CD4-positive, alpha-beta T cell treated with Interferon gamma for 1 hour (primary cell): Measurements from ENCODE around the gene TK2.
"Not testable (repeated sequence)": the region's sequence is repeated elsewhere in the genome, so short reads cannot be mapped to it uniquely, and the experiment has no call there.

ENCODE experiments used
- DNase-seq: peaks from one replicate; pipeline ENCODE4 v3.0.0-alpha.2; 2020

The TK2 gene

DNA sequence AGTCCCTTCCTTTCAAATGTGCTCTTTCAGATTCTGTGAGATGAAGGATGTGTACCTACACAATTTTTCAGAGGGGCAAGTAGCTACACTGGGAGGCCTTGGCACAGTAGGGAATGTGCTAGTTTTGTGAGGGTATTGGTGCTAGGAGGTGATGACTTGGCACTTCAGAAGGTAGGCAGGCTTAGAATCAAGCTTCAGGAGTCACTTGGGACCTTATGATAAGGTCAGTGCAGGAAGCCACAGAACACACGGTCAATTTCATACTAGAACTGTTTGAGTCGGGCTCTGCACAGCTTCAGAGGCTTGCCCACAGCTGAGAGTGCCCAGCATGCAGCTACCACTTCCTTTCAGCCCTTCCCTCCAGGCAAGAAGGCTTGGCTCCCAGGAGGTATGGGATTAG lies 22.4 kb upstream of the TK2 start:
- DNase-seq, result no peak

DNA sequence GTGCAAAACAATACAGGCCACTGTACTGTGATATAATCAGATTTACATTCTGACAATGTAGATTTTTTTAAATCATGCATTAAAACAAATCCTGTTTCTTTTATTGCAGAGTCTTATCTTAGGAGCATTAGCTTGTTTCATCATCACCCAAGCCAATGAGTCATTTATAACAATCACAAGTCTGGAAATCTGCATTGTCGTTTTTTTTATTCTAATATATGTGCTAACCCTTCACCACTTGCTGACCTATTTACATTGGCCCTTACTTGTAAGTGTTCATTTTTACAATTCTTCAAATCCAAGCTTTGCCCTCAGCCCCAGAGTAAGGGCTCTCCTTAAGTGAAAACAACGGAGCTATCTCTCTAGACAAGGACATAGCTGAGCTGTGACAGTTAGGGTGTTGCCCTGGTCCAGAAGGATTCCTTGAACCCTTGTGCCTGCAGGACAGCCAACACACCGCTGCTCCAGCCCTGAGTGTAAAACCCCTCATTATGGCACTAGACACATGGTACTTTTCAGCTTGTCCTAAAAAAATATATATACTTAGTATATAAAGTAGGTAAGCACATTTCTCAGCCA lies 20.0 kb upstream of the TK2 start:
- no peak for DNase-seq

DNA sequence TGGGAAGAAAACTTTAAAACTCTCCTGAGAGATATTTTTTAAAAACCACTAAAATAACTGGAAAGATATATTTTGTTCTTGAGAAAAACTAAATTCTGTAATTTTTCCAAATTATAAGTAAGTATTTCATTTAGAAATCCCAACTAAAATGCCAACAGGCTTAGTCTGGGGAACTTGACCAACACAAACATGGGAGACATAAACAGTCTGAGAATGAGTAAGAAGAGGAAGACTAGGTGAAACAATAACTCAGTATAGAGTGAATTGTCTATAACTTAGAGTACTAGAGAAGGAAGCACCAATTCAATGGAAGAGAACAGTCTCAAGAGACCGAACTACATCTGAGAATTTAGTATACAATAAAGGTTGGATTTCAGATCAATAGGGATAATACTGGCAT lies 19.2 kb upstream of the TK2 start:
- no peak for DNase-seq

DNA sequence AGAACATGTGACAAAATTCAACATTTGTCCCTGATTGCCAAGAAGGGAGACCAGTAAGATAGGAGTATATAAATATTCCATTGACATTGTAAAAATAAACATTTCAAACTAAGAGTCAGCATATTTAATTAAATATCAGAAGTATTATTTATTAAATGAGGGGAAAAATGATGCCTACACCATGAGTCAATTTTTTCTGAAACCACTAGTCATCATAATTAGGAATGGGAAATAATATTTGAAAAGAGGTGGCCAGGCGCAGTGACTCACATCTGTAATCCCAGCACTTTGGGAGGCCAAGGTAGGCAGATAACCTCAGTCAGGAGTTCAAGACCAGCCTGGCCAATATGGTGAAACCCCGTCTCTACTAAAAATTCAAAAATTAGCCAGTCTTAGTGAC lies 18.4 kb upstream of the TK2 start:
- no peak for DNase-seq

DNA sequence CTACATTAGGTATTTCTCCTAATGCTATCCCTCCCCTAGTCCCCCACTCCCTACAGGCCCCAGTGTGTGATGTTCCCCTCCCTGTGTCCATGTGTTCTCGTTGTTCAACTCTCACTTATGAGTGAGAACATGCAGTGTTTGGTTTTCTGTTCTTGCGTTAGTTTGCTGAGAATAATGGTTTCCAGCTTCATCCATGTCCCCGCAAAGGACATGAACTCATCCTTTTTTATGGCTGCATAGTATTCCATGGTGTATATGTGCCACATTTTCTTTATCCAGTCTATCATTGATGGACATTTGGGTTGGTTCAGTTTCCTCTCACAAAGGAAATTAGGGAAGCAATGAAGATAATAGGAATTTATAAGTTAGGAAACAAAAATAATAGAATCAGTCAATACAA lies 17.3 kb upstream of the TK2 start:
- not testable (repeated sequence) for DNase-seq

DNA sequence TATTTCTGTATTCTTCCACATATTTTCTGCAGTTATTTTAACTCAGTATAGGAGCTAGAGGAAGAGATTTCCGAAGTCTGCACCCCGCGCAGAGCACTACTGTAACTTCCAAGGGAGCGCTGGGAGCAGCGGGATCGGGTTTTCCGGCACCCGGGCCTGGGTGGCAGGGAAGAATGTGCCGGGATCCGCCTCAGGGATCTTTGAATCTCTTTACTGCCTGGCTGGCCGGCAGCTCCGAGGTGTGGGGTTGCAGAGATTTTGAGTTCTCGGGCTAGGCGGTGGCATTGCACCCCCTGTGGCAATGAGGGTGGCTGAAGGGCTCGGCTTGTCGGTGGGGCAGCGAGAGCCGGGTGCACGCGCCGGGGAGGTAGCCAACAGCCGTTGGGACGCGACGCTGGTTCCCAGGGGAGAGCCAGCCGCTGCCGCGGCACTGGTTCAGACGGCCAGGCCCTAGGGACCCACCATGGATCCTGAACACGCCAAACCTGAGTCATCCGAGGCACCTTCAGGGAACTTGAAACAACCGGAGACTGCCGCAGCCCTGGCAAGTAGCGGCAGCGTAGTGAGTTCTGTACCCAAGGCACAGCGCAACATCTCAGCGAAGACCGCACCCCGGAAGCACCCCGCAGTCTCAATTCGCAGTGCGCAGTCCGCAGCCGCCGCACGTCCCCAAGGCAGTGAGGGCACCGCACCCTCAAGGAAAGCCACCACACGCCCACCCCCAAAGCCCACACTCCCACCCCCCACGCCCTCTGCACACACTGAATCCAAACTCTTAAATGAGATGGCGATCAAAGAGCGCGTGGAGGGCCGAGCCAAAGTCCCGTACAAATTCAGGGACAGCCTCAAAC lies 16.4 kb upstream of the TK2 start, which contains the start of gene CMTM1:
Gene CMTM1 (plus strand): TSS at position 389 of the 851 bp plus-strand sequence. CDS start 75 bp downstream, at position 464.
- DNase-seq, result no peak

DNA sequence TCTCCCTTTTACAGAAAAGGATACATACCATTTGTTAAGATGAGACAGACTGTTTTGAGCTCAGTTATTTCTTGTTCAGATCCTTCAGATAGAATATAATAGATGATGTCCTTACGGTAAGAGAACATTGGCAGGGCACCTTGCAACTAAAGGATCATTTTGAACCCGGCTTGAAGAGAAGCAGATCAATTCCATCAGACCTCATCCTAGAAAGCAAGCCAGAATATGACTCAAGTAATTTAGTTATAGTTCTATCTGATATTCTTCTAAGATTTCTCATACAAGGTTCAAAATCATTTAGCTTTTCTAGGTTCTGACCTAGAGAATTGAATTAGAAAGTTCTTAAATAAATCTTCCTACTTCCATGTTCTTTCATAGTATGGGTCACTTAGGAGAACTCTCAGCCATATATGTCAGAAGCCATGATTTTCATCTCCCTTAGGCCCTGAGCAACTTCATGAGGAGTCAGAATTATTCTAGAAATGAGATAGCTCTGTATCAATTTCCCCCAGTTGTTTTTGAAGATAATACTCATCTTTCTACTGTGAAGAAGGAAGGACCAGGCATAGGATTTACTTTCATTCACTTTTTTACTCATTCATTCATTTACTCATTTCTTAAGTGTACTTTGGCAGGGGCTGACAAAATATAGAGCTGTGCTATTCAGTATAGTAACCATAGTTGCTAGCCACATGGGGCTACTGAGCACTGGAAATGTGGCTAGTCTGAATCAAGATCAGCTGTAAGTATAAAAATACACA lies 13.8 kb upstream of the TK2 start:
- no peak for DNase-seq

DNA sequence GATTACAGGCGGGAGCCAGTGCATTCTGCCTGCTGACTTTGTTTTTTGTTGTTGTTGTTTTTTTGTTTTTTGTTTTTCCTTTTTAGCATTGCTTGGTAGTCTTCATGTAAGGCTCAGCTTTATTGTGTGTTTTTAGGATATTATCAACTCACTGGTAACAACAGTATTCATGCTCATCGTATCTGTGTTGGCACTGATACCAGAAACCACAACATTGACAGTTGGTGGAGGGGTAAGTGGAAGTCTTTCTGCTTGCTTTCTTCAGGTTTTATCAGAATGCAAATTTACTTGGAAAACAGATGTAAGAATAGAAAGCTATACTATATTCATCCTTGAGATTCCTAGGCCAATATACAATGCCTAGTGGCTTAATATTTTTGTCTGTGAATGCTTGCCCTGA lies 13.1 kb upstream of the TK2 start:
- no peak for DNase-seq

DNA sequence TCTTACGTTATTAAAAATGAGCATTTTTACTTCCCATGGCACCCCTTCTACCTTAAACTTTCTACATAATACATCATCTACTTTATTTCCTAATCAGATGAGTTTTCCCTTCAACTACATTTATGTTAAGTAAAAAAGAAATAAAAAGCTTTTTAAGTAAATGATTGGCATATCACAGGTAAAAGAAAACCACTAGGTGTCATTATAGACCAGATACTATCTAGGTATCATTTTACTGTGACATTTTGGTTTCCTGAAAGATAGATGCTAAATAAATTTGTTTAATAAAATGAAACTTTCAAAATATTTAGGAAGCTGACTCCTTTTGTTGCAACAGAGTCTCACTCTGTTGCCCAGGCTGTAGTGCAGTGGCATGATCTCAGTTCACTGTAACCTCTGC lies 12.5 kb upstream of the TK2 start:
- DNase-seq, result no peak

DNA sequence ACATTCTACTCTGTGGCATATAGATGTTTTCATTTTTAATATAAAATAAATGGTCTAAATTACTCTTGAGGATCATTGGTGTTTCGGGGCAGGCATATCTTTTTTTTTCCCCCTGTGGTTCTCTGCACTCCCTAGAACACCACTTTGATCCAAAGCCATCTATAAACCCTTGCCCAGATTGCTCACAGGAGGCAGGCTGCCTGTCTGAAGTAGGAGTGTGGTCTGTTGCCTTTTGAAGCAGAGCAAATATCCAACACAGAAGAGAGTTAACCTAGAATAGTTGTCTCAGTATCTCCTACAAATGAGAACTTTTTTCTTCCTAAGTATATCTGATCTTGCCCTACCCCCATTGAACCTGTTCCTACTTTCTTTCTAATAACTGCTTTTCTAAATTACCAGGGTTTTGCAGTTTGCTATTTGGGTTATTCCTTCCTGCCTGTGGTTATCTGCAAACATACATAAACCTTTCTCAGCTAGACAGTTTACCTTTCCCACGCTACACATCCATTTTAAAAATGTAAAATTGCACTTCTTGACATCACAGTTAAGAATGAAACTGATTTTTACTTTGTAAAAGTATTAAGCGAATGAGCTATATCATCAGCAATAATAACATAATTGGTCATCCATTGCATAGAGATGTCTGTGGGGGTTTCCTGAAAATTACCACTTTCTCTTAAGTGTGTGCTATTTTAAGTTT lies 11.6 kb upstream of the TK2 start:
- no peak for DNase-seq

DNA sequence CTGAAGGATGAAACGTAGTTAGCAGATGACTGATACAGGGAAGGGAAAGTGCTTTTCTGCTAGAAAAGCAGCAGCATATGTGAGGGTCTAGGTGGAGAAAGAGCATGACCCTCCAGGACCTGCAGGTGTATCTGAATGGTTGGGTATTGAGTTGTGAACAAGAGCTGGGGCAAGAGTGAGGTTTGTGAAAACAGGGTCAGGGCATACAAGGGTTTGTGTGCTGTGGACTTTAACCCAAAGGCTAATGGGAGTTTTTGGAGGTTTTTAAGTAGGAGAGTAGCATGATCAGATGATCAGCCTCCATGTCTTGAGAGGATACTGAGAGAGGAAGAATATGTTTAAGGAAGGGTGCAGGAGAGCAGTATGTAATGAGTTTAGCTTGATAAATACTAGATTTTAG lies 10.2 kb upstream of the TK2 start:
- no peak for DNase-seq

DNA sequence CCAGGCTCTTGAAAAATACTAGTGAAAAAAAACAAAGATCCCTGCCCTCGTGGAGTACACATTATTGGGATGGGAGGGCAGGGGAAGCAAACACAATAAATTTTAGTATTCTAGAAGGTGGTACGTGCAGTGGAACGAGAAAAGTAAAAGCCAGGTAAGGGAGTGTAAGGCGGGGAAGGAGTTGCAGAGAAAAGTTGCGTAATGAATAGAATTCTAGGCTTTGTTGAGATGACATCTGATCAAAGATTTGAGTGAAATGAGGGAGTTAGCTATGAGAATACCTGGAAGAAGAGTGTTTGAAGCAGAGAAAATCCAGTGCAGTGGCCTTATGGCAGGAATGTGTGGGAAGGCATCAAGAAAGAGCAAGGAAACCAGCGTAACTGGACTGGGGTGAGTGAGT lies 4.6 kb upstream of the TK2 start:
- no peak for DNase-seq

DNA sequence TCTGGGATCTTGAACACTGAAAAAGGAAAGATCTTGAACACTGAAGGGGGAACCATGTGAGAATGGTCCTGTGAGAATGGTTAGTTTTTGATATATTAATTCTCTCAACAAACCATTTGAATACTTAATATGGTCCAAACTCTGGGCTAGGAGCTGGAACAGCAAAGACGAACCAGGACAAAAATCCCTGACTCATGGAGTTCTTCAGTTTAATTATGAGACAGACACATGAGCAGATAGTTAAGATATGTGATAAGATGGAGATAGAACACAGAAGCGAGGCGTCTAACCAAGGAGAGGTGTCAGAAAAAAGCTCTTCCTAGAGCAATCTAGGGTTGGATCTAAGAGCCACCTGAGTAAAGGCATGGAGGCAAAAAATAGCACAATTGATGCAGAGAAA lies 4.1 kb upstream of the TK2 start:
- no peak for DNase-seq

DNA sequence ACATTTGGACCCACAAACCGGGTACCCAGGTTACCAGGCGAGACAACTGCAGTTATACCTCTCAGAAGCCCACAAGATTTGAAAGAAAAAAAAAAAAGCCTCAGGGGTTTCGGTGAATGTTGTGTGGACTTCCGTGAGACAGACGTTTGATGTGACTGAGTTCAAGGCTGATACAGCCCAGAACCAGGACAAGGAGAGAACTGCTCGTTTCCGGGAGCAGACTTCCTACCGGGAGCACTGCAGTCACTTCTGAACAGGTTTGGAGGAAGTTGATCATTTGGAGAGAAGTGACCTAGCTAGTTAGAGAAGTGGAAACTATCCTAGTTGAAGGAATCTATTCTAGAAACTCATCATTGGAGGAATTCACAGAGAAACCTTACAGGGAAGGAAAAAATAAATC lies 3.3 kb upstream of the TK2 start:
- DNase-seq, result no peak

DNA sequence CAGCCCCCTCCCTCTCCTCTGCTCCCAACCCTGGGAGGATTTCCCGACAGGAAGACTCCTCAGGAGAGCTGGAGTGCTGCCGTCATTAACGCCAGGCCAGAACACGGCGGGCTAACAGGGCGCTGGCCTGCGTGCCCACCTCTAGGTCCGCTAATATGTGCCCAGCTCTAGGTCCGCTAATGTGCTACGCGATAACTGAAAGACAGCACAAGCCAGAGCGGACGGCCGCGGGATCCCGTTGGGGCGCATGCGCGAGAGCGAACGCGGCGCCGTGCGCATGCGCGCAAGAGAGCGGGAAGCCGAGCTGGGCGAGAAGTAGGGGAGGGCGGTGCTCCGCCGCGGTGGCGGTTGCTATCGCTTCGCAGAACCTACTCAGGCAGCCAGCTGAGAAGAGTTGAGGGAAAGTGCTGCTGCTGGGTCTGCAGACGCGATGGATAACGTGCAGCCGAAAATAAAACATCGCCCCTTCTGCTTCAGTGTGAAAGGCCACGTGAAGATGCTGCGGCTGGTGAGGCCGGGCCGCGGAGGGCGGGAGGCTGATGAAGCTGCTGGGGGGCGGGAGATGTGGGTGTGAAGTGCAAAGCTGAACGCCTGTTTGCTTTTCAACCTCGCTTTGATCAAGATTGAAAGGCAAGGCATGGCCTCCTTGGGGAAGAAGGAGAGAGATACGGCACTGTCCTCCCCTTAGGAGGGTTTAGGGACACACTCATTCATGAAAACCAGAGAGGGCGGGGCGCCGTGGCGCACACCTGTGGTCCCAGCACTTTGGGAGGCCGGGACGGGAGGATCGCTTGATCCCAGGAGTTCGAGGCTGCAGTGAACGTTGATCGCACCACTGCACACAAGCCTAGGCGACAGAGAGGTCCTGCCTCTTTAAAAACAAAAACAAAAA lies 2.6 kb upstream of the TK2 start, which contains the start of gene CKLF:
Gene CKLF (plus strand): TSS at position 291 of the 892 bp plus-strand sequence. CDS start 140 bp downstream, at position 431.
- DNase-seq, result peak; percentile 92

DNA sequence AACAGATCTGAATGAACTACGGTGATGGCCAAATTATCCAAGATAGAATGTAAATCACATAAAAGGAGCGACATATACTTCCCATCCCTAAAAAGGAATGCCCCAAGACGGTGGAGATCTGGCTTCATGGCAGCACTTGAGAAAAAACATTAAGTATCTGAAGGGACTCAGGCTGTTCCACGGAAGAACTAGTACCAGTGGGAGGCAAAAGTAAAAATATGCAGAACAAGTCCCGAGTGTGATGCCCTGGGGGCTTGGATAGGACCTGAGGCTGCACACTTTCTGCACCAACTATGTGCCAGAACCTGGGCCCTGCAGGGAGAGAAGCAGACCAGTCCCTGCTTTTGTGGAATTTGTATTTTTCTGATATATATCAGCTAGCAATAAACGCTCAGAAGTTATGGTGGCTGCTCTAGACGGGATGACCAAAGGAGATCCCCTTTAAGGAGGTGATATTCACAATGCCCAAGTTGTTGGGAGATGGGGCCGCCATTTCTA lies 1.9 kb upstream of the TK2 start:
- no peak for DNase-seq

DNA sequence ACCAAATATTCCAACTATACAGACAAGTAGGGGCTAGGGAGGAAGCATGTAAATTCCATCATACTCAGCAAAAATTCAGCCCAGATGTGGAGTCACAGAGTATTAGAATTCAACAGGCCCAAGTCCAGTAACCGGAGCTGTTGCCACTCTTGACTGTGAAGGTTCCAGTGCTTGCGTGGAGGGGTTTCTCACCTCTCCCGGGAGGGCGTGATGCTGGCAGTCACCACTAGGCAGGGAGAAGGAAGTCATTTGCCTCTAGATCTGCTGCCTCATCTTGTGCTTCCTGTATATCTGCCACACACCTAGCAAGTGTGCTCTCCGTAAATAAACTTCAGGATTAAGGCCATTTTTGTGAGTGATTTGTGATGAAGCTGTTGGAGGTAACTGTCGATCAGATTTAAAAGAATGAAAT lies 1.4 kb upstream of the TK2 start:
- peak; percentile 65 for DNase-seq

DNA sequence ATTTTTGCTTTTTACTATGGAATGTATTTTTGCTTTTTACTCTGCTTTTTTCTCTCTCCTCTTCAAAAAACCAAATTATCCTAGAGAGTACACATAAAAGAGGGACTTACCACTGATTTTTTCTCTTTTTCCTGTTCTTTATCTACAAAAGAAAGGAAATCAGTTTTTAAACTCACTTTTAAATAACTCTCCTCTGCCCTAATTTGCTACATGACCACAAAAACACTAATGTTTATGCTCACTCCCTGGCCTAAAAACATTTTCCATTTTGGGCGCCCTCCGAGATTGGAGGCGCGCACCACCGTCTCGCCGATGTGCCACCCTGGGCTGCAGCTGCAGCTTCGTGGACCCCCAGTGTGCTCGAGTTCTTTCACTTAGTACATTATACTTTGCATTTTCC lies 1.1 kb downstream of the TK2 start:
- DNase-seq, result no peak

DNA sequence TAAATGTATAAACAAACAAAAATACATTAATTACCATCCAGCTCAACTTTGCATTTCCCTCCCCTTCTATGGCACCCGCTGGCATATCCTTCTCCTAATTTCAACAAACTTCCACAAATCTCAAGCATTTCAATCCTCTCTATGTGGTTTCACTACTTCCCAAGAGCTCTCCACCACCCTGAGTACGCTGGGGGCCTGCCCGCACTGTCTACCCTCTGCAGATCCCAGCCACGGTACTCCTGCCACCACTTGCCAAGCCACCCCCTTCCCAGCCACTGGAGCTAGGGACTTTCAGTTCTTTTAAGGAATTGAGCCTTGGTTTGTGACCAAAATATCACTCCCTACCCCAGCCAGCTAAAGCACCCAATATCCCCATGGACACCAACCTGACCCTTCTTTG lies 1.9 kb downstream of the TK2 start:
- DNase-seq, result no peak

DNA sequence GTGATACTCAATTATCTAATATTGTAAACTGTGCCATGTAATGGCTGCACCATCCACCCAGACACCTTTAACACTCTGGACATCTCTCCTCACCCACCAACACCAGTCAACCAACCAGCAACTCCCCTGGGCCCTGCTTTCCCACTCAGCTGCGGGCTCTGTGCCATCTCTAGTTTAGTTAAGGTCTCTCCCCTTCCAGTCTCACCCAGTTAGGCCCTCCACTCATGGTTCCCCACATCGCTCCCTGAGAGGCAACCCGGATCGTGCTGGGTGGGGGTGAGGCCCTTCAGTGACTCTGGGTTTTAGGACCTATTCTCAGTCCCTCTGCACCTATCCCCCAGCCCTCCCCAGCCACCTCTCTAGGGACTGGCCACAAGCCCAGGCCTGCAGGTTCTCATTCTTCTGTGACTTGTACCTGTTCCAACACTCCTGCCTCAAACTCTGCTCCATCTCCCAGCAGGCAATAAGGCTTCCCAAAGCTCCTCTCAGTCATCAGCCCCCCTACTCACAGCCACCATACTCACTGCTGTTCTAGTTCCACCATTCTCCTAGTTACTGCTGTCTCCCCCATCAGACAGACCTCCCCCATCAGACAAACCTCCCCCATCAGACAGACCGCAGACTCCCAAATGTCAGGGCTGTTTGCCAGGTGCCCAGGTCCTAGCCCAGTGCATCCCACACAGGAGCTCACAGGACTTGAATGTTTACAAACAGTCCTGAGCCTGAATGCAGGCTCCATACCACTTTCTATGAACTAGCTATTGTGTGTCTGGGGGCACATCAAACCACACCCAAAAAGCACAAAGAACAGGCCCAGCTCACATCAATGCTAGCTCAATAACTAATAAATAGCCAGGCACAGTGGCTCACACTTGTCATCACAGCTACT lies 2.6 kb downstream of the TK2 start:
- no peak for DNase-seq
